OCI-LY1 (cell line): Measurements from ENCODE around the gene COL25A1.

ENCODE experiments used
- H2AFZ ChIP-seq: fragments of 200-600 bp; sonication (generic), shearing (Covaris generic); 2 replicates; pipeline ENCODE4 v1.6.0; 2014; ENCODE audit warnings: antibody characterized with exemption, mild to moderate bottlenecking, low read length
- H3F3A ChIP-seq: fragments of 200-600 bp; sonication (generic), shearing (Covaris generic); 2 replicates; pipeline ENCODE4 v1.6.0; 2014; ENCODE audit warnings: mild to moderate bottlenecking, antibody characterized with exemption, low read length, moderate library complexity; ENCODE audit not compliant: insufficient read depth
- H3K27ac ChIP-seq: fragments of 200-600 bp; sonication (generic); 2 replicates; pipeline ENCODE4 v1.5.1; 2014; ENCODE audit warnings: low read length, mixed run types, mild to moderate bottlenecking, low read depth; ENCODE audit not compliant: poor library complexity, severe bottlenecking
- H3K27me3 ChIP-seq: fragments of 200-600 bp; sonication (generic); 2 replicates; pipeline ENCODE4 v1.6.0; 2014; ENCODE audit warnings: antibody characterized with exemption, mild to moderate bottlenecking, low read length, moderate library complexity; ENCODE audit not compliant: insufficient read depth
- H3K36me3 ChIP-seq: fragments of 200-600 bp; sonication (generic); 2 replicates; pipeline ENCODE4 v1.6.1; 2014; ENCODE audit warnings: mild to moderate bottlenecking, antibody characterized with exemption, low read length, moderate library complexity, mixed read lengths; ENCODE audit not compliant: insufficient read depth
- H3K4me1 ChIP-seq: fragments of 200-600 bp; sonication (generic); 2 replicates; pipeline ENCODE4 v1.5.1; 2014; ENCODE audit warnings: mild to moderate bottlenecking, low read length, moderate library complexity; ENCODE audit not compliant: insufficient read depth, severe bottlenecking
- H3K4me2 ChIP-seq: fragments of 200-600 bp; sonication (generic), shearing (Covaris generic); 2 replicates; pipeline ENCODE4 v1.6.1; 2014; ENCODE audit warnings: low read length
- H3K4me3 ChIP-seq: fragments of 200-600 bp; sonication (generic); 2 replicates; pipeline ENCODE4 v1.5.1; 2014; ENCODE audit warnings: low read length, low read depth, mild to moderate bottlenecking, mixed read lengths; ENCODE audit not compliant: poor library complexity, severe bottlenecking
- H3K79me2 ChIP-seq: fragments of 200-600 bp; shearing (Covaris generic); 2 replicates; pipeline ENCODE4 v1.6.1; 2016; ENCODE audit warnings: mixed run types, low read length, mixed read lengths; ENCODE audit not compliant: insufficient read depth
- H3K9ac ChIP-seq: fragments of 200-600 bp; sonication (generic), shearing (Covaris generic); 2 replicates; pipeline ENCODE4 v1.6.1; 2014; ENCODE audit warnings: mild to moderate bottlenecking, low read length, mixed read lengths
- H3K9me2 ChIP-seq: fragments of 200-600 bp; sonication (generic), shearing (Covaris generic); 2 replicates; pipeline ENCODE4 v1.6.1; 2014; ENCODE audit warnings: low read depth, mild to moderate bottlenecking, low read length, mixed read lengths
- H3K9me3 ChIP-seq: fragments of 200-600 bp; shearing (Covaris generic); 2 replicates; pipeline ENCODE4 v1.6.1; 2014; ENCODE audit warnings: low read length, mixed read lengths
- H4K20me1 ChIP-seq: fragments of 200-600 bp; sonication (generic), shearing (Covaris generic); 2 replicates; pipeline ENCODE4 v1.6.0; 2016; ENCODE audit warnings: mild to moderate bottlenecking, low read length; ENCODE audit not compliant: insufficient read depth
- EZH2 ChIP-seq: fragments of 200-600 bp; sonication (generic), shearing (Covaris generic); IDR thresholded peaks from 2 replicates; pipeline ENCODE4 v1.8.0; 2017; ENCODE audit warnings: borderline replicate concordance, mixed run types, mild to moderate bottlenecking, antibody characterized with exemption, low read length, moderate library complexity, mixed read lengths
- TF ChIP-seq, protein P1 (sequence below): fragments of 200-600 bp; sonication (generic), shearing (Covaris generic); IDR thresholded peaks from 2 replicates; pipeline ENCODE4 v1.5.1; 2017; ENCODE audit warnings: mild to moderate bottlenecking, antibody characterized with exemption, low read length, moderate library complexity, mixed read lengths

COL25A1 gene

DNA sequence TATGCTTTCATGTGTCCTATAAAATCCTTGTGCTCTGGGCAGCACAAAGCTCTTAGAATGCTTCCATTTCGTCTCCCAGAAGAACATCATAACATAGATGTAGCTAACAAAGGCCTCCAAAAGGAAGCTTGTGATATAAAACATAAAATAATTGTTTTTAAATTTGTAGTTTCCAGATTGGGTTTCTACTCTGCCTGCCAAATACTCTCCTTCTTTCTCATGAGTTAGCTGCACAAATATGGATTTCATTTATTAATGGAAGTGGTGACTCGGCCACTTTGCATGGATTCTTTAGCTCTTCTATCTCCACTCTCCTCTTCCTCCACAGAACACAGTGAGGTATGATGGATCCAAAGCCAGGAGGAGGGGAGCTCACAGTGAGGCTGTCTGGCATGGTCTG, 265.4 kb downstream of the COL25A1 start:
- H3K4me3 ChIP-seq: no peak overlapping the region
- TF ChIP-seq, protein P1, sequence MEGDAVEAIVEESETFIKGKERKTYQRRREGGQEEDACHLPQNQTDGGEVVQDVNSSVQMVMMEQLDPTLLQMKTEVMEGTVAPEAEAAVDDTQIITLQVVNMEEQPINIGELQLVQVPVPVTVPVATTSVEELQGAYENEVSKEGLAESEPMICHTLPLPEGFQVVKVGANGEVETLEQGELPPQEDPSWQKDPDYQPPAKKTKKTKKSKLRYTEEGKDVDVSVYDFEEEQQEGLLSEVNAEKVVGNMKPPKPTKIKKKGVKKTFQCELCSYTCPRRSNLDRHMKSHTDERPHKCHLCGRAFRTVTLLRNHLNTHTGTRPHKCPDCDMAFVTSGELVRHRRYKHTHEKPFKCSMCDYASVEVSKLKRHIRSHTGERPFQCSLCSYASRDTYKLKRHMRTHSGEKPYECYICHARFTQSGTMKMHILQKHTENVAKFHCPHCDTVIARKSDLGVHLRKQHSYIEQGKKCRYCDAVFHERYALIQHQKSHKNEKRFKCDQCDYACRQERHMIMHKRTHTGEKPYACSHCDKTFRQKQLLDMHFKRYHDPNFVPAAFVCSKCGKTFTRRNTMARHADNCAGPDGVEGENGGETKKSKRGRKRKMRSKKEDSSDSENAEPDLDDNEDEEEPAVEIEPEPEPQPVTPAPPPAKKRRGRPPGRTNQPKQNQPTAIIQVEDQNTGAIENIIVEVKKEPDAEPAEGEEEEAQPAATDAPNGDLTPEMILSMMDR: no peak
- no peak for TF ChIP-seq EZH2
- H3K36me3 ChIP-seq: no peaks in the 10 kb centered on the region

DNA sequence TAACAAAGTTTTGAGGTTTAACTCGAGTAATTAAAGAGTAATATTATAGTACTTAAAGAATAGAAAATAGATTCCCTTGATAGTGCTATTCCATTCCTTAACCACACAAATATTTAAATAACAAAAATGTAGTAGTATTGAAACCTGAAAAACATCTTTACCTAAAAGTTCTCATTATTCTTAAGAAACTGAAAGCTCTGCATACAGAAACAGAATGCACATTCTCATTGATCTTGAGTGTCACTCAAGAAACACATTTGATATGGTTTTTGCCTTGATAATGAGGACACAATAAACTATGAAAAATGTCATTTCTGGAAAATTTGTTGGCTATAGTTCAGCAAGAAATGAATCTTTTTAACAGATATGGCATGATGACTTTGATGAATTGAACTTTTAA, 268.5 kb downstream of the COL25A1 start:
- no peak overlapping the region for H3K4me3 ChIP-seq
- no peak overlapping the region for H2AFZ ChIP-seq
- H3K27me3 ChIP-seq: no peaks in the 10 kb centered on the region
- no peaks in the 10 kb centered on the region for H3K9me3 ChIP-seq
- TF ChIP-seq, protein P1: no peak
- no peak for TF ChIP-seq EZH2
- H3K9me2 ChIP-seq: no peaks in the 10 kb centered on the region
- no peaks in the 10 kb centered on the region for H3F3A ChIP-seq
- no peaks in the 10 kb centered on the region for H3K79me2 ChIP-seq
- no peak overlapping the region for H3K9ac ChIP-seq
- no peaks in the 10 kb centered on the region for H4K20me1 ChIP-seq
- H3K27ac ChIP-seq: no peak overlapping the region
- no peak overlapping the region for H3K4me2 ChIP-seq
- no peaks in the 10 kb centered on the region for H3K4me1 ChIP-seq
- H3K36me3 ChIP-seq: no peaks in the 10 kb centered on the region

More for the DNA sequence above, 265.4 kb downstream of the COL25A1 start:
- no peaks in the 10 kb centered on the region for H3K9me3 ChIP-seq
- no peak overlapping the region for H3K27ac ChIP-seq
- H3F3A ChIP-seq: no peaks in the 10 kb centered on the region
- H3K4me2 ChIP-seq: no peak overlapping the region
- H3K9me2 ChIP-seq: no peaks in the 10 kb centered on the region
- no peaks in the 10 kb centered on the region for H3K79me2 ChIP-seq
- H3K27me3 ChIP-seq: no peaks in the 10 kb centered on the region
- no peak overlapping the region for H2AFZ ChIP-seq
- no peaks in the 10 kb centered on the region for H4K20me1 ChIP-seq
- H3K9ac ChIP-seq: no peak overlapping the region
- H3K4me1 ChIP-seq: no peaks in the 10 kb centered on the region

DNA sequence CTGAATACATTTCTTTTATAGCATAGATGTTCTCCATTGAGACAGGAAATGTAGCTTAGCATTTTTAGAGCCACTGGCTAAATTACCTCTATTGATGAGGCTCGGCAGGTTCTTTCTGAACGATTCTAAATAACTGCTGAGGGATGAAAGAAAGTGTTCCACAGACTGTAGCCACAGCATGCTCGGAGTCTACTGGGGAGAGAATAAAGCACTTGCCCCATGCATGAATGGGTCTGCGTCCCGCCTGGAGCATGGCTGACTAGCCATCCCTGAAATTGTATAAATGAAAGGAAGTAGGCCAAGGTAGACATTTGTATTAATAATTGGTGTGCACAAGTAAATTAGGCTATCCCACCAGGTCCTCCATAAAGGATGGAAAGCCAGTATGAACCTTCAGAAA, 269.8 kb downstream of the COL25A1 start:
- Histone ChIP-seq H4K20me1 (no peaks in the 10 kb centered on the region), H2AFZ (no peak overlapping the region), H3K9me3 (no peaks in the 10 kb centered on the region), H3K9me2 (no peaks in the 10 kb centered on the region), H3K79me2 (no peaks in the 10 kb centered on the region), H3K4me1 (no peaks in the 10 kb centered on the region), H3K27ac (no peak overlapping the region), H3K27me3 (no peaks in the 10 kb centered on the region), H3F3A (no peaks in the 10 kb centered on the region), H3K9ac (no peak overlapping the region), H3K4me2 (no peak overlapping the region), H3K4me3 (no peak overlapping the region), H3K36me3 (no peaks in the 10 kb centered on the region)
- no peak for TF ChIP-seq EZH2
- TF ChIP-seq, protein P1: no peak
